Caki2 (cell line): ENCODE data around the gene KHDRBS1. TPM values are rescaled to one million over a fixed set of nuclear protein-coding genes. Genes with fewer than 3 reads are reported as not detected.

Source experiments
- DNase-seq: peaks from one replicate; pipeline ENCODE4 v3.0.0-alpha.2; 2015; ENCODE audit warnings: low read depth
- in situ Hi-C: cut with HindIII; loops from 2 replicates; pipeline ENCODE4 v1.10.0; 2016; ENCODE audit warnings: low sequenced_read_pairs, low pct_unique_long_range_greater_than_20kb, mixed read lengths
- total RNA-seq: library from RNA; depleted of rRNA; stranded (reverse); fragments of >200 nt; shearing (Covaris generic); gene quantifications from 2 replicates; pipeline ENCODE4 v1.2.3, GENCODE V29; 2014; ENCODE audit warnings: low replicate concordance; rRNA removed

KHDRBS1 gene
- total RNA-seq, 1 experiment from 2014 or later: 135 TPM

- DNase-seq: no peak
- in situ Hi-C loops: no loop called here
Observed at GRCh38 chr1:32091176-32091575, 77.5 kb downstream of the KHDRBS1 start.

GRCh38 chr1:32091591-32091990, 77.9 kb downstream of the KHDRBS1 start:
- in situ Hi-C loops: no loop called here
- no peak for DNase-seq

Other genes starting within 250 kb of the KHDRBS1 start
- gene ADGRB2, start 249.5 kb upstream of the KHDRBS1 start, total RNA-seq: 7.9 and 13.7 TPM in 2 replicates
- gene SPOCD1, start 197.8 kb upstream of the KHDRBS1 start, total RNA-seq: 0.93 and 4.4 TPM in 2 replicates
- 308 and 310 TPM in 2 replicates for gene PTP4A2, start 75.5 kb upstream of the KHDRBS1 start, total RNA-seq
- gene TMEM39B, start 59.1 kb downstream of the KHDRBS1 start, total RNA-seq: 7.0 and 8.0 TPM in 2 replicates
- gene KPNA6, start 94.2 kb downstream of the KHDRBS1 start, total RNA-seq: 24.9 and 26.6 TPM in 2 replicates
- 58.5 and 63.9 TPM in 2 replicates for gene TXLNA, start 165.8 kb downstream of the KHDRBS1 start, total RNA-seq
- 9.3 and 16.4 TPM in 2 replicates for gene CCDC28B, start 186.7 kb downstream of the KHDRBS1 start, total RNA-seq
- gene IQCC, start 191.8 kb downstream of the KHDRBS1 start, total RNA-seq: 4.0 and 5.5 TPM in 2 replicates
- not detected in 2 replicates for gene DCDC2B, start 195.2 kb downstream of the KHDRBS1 start, total RNA-seq
- 15.1 and 17.1 TPM in 2 replicates for gene TMEM234, start 208.5 kb downstream of the KHDRBS1 start, total RNA-seq
- gene EIF3I, start 208.5 kb downstream of the KHDRBS1 start, total RNA-seq: 441 and 448 TPM in 2 replicates
- gene FAM167B, start 233.4 kb downstream of the KHDRBS1 start, total RNA-seq: not detected in 2 replicates
- gene LCK, start 237.4 kb downstream of the KHDRBS1 start, total RNA-seq: not detected in 2 replicates